T-helper 2 cell treated with Interferon-gamma antibody and Interleukin-4, amounts not matched to agents 100 ng/mL and 5 ng/mL, for 36 hours (primary cell): Measurements from ENCODE around the gene TP53RK. TPM values are rescaled to one million over a fixed set of nuclear protein-coding genes. Genes with fewer than 3 reads are reported as not detected.

Source experiments
- intact Hi-C: fragments of 100-400 bp; cut with micrococcal nuclease; formaldehyde crosslinking; loops from one replicate; pipeline ENCODE4 v1.15.1; 2023
- total RNA-seq: library from RNA; stranded (reverse); gene quantifications from 2 replicates; pipeline ENCODE4 v1.2.3, GENCODE V29; 2022

The TP53RK gene
- total RNA-seq: 15.3 and 17.2 TPM in 2 replicates

DNA sequence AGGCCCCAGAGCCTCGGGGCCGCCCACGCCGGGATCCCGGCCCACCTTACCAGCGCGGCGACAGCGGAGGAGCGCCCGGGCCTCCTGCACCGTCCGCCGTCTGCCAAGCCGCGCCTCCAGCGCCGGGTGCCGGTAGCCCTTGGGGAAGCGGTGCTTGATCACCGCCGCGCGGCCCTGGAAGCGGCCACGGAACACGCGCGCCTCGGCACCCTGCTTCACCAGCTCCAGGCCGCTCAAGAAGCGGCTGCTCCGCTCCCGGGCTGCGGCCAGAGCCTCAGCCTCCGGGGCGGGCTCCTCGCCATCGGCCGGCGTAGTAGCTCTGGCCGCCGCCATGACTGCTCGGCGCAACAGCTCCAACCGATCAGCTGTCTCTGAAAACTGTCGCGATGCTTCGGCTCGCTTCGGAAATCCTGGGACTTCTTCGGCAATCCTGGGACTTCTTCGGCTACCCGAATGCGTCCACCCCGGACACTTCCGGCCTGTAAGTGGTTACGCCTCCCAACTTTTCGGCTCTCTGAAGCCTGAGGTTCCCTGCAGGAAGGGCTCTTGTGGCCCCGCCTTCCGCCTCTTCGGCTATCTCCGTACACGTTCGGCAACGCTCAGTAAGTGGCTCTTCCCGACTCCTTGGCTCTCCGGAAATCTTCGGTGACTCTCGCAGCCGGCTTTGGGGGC lies at the start of gene TP53RK:
TSS of gene TP53RK (minus strand) at position 363 of the 672 bp plus-strand sequence. CDS start at position 333, 30 bp downstream.
- intact Hi-C loops: loop anchor here (1.0 to 10.0 kb wide), 6 partner anchors 64 to 384 kb away; partner anchors contain the start of genes CDH22 and ELMO2

DNA sequence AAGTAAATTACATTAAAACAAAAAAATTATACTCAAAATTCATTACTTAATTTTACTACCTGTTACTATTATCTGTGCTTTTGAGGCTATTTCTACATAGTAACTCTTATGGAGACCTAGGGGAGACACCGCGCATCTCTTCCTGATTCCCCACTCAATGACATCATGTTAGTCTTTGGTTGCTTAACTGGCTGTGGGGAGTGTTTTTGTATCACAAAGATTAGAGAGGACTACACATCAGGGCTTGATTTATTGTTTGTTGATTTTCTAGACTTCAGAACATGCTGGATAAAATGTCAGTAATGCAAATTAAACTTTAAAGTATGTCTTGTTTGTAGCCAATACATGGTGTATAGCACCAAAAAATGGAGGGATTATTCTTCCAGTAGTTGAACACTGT lies 46.2 kb upstream of the TP53RK start:
- intact Hi-C loops: no loop called here

DNA sequence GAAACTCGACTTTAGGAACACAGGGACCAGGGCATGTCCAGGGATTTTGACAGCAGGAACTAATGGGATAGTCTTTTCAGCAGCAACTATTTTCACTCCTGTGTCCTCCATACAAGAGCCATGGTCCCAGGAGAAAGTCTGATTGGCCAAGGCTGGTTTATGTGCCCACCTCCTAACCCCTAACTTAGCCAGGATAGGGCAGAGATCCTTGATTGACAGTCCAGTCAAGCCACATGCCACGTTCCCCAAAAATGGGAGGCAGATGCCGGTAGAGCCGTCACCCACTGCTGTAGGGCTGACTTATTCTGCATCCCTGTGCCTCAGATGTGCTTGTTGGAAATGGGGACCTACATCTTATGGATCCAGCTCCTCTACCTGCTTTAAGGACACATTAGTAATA lies 42.5 kb upstream of the TP53RK start:
- intact Hi-C loops: no loop called here

DNA sequence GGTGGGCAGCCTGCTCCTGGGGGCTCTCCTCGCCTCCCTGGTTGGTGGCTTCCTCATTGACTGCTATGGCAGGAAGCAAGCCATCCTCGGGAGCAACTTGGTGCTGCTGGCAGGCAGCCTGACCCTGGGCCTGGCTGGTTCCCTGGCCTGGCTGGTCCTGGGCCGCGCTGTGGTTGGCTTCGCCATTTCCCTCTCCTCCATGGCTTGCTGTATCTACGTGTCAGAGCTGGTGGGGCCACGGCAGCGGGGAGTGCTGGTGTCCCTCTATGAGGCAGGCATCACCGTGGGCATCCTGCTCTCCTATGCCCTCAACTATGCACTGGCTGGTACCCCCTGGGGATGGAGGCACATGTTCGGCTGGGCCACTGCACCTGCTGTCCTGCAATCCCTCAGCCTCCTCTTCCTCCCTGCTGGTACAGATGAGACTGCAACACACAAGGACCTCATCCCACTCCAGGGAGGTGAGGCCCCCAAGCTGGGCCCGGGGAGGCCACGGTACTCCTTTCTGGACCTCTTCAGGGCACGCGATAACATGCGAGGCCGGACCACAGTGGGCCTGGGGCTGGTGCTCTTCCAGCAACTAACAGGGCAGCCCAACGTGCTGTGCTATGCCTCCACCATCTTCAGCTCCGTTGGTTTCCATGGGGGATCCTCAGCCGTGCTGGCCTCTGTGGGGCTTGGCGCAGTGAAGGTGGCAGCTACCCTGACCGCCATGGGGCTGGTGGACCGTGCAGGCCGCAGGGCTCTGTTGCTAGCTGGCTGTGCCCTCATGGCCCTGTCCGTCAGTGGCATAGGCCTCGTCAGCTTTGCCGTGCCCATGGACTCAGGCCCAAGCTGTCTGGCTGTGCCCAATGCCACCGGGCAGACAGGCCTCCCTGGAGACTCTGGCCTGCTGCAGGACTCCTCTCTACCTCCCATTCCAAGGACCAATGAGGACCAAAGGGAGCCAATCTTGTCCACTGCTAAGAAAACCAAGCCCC lies 36.2 kb upstream of the TP53RK start:
- intact Hi-C loops: no loop called here

DNA sequence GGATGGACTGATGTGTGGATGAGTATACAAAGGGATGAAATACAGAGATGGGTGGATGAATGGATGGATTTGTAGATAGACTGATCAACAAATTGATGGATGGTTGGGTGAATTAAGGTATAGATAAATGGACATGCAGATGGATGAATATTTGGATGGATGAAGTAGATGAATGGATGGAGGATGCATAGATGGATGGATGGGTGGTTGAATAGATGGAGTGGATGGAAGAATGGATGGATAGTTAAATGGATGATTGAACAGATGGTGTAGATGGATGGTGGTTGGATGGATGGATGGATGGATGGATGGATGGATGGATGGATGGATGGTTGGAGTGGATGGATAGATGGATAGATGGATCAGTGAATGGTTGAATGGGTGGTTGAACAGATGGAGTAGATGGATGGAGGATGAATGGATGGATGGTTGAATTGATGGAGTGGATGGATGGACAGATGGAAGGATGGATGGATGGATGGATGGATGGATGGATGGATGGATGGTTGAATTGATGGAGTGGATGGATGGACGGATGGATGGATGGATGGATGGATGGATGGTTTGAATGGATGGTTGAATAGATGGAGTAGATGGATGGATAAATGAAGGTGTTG lies 35.2 kb upstream of the TP53RK start:
- intact Hi-C loops: no loop called here

DNA sequence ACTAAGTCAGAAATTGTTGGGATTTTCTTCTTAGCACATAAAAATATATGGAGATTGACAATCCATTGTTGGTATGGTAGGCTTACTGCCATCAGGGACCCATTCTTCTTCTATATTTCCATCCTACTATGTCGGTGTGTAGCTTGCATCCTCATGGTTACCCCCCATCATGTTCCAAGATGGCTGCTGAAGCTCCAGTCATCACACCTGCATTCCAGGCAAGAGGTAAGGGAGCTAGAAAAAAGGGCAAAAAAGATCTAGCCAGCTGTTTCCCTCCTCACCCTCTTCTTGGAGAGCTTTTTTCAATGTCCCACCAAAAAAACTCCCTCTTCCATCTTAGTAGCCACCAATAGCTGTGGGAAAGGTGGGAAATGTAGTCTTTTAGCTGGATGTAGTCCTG lies 33.8 kb upstream of the TP53RK start:
- intact Hi-C loops: no loop called here

DNA sequence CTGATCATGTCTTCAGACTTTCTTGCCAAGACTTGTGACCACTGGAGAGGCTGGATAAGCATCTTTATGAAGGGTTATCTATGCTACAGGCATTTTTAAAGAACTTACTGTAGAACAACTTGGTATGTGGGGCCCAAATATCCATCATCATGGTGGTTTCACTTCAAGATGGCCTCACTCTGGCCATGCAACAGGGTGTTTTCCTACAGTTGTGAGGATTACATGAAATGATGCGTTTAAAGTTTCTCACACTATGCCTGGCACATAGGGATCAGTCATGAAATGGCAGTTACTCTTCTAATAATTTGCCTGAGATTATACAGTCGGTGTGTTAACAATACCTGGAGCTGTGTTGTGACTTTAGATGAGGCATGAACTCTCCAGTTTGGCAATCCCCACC lies 33.2 kb upstream of the TP53RK start:
- intact Hi-C loops: no loop called here

DNA sequence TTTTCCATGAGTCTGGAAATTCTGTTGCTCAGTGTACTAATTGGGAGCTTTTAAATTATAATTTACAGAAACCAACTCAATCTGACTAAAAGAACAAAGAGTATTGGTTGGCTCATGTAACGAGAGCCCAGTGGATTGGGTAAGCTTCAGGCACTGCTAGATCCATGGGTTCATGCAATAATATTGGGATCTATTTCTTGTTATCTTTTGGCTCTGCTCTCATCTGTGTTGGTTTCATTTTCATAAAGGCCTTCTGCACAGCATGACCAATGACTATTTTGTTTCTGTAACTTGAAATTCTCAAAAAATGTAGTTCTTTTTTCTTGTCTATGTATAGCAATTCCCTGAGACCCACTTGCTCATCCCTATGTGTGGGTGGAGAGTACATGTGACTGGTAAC lies 32.2 kb upstream of the TP53RK start:
- intact Hi-C loops: no loop called here

DNA sequence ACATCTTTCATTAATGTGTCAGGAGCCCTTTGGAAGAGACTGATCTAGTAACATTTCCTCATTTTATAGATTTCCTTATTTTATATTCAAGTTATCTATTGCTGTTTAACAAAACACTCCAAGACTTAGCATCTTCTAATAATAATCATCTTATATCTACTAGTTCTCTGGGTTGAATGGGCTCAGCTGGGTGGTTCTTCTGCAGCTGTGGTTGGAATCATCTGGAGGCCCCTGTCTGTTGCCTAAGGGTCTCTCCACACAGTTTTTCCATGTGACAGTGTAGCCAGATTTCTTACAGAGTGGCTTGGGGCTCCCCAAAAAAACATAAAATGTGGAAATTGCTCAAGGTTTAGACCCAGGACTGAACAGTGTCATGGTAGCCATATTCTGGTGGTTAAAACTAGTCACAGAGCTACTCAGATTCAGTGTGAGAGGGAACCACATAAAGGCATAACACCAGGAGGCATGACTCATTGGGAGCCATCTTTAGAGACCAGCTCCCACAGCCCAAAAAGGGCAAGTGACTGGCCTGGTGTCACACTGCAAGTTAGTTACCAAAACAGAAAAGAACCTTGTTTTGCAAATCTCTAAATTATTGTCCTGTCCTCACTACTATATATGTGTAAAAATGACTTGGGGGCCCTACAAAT lies 31.7 kb upstream of the TP53RK start:
- intact Hi-C loops: no loop called here

DNA sequence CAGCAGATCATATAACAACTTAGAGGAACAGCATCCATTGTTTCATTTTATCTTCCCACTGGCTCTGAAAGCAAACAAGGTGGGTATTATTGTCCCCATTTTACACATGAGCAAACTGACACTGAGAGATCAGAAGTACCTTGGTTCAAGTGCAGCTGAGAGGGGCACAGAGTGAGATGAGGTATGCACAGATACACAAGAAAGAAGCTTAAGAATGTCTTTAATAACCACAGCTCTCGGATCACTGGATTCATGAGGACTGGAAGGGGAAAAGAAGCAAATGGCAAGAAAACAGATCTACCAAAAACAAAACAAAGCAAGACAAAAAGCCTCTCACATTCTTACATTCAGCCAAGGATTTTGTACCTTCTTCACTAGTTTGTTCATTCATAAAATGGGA lies 30.8 kb upstream of the TP53RK start:
- intact Hi-C loops: no loop called here

DNA sequence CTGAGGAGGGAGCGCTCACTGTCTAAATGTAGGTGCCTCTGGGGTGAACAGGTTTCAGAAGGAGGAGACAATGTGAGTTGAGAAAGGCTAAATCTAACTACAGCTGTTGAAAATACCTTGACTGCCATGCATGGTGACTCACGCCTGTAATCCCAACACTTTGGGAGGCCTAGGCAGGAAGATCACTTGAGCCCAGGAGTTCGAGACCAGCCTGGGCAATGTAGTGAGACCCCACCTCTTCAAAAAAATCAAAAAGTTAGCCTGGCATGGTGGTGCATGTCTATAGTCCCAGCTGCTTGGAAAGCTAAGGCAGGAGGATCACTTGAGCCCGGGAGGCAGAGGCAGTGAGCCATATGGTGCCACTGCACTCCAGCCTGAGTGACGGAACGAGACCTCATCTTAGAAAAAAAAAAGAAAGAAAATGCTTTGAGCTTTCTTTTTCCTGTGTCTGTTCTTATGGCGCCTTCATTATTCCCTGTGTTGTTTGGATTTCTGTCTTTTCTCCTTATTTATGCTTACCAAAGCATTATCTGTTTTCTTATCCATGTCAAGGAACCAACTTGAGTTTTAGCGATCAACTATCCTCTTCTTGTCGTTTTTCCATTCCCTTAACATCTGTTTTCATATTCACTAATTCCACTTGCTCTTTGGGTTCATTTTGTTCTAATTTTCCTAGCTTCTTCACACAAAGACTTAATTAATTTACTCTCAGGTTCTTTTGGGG lies 28.7 kb upstream of the TP53RK start:
- intact Hi-C loops: no loop called here

DNA sequence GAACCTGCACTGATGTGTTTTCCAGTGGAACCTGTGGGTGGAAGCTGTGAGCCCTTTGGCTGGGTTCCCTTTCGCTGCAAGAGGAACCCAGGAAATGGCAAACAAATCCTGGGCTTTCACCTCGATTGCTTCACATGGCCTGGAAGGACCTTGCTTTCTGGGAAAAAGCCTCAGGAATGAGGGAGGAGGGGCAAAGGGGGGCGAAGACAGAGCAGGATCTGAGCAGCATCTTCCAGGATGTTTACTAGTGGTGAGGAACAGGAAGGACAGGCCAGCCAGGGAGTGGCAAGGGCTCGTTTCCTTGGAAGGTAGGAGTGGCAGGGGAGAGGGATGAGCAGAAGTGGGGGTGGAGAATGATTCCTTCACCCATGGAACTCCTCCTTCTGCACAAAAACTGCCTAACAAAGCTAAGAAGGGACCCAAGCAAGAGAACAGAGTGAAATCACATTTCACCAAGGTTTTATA lies 26.1 kb upstream of the TP53RK start:
- intact Hi-C loops: no loop called here

DNA sequence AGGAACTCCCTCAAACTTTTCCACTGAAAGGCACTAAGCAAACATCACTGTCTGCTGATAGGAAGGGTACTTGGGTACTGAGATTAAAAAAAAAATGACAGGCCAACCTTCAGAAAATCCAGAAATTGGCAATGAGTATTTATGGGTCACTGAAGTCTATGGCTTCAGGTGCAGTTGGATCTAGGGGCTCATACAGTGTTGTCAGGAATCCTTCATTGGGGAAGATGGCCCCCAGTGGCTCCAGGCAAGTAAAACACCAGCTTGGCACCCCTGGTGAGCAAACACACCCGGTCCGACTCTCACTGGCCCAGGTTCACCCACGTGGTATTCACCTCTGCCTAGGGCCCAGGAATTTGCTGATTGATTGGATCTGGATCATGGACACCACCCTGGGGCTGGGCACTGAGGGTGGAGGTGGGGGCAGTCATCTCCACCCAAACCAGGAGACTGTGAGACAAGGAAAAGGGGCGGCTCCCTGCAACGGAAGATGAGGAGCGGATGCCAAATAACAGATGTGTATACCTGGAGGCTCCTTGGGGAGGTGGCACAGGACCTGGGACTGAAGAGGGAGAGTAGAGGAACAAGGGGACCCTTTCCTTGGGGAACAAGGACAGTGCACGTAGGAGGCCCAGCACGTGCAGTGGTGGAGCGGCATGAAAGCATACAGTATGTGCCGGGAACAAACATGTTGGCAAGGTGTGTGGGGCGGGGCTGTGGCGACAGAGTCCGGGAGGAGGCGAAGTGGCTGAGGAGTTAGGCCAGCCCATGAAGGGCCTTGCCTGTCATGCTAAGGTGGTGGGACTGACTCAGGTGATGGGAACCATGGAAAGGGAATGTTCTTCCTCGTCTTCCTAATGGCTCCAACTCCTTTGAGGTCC lies 25.0 kb upstream of the TP53RK start:
- intact Hi-C loops: no loop called here

DNA sequence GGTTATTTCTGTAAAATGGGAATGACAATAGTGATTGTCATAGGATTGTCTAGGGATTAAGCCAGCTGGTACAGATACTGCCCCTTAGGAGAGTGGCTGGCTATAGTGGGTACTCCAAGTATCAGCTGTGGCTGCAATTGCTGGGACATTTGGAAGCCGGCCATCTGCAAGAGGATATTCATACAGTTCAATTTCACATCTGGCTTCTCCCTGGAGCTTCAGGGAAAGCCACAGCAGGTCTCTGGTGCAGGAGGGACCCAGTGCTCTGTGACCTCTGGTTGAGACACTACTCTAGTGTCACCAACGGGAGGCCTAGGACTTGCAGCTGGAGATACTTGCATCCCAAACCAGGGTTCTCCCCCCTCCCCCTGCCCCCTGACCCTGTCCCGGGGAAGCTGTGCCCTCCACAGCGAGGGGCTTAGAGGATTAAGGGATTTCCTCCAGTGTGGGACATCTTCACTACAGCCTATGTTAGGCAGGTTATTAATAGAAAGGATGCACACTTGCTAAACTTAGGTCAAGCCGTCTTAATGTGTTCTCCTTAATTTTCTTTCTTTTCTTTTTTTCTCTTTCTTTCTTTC lies 22.9 kb upstream of the TP53RK start:
- intact Hi-C loops: no loop called here

DNA sequence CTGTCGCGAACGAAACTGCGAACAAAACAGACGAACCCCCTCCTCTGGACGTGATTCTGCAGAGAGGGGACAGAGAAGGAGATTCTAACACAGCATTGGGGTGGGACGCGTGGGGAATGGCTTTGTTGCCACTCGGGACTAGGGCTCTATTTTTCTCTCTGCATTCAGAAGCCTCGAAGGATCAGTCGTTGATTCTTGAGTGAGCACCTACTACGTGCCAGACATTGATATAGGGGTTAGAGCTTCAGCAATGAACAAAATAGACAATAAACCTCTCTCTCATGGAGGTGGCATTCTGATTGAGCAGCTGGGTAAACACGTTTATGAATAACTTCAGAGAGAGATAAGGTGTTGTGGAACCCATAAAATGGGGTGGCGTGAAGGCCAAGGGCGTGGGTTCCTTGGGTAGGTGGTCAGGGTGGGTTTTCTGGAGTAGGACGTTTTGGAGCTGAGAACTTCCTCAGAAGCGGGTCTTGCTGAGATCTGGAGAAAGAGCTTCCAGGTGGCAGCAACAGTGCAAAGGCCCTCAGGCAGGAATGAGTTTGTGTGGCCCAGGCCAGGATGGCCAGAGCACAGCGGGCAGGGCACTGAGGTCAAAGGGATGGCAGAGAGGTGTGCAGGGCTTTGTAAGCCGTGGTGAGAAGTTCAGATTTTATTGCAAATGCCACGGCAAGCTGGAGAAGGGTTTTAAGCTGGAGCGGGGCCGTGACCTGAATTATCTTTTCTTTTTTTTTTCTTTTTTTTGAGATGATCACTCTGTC lies 21.1 kb upstream of the TP53RK start:
- intact Hi-C loops: no loop called here

DNA sequence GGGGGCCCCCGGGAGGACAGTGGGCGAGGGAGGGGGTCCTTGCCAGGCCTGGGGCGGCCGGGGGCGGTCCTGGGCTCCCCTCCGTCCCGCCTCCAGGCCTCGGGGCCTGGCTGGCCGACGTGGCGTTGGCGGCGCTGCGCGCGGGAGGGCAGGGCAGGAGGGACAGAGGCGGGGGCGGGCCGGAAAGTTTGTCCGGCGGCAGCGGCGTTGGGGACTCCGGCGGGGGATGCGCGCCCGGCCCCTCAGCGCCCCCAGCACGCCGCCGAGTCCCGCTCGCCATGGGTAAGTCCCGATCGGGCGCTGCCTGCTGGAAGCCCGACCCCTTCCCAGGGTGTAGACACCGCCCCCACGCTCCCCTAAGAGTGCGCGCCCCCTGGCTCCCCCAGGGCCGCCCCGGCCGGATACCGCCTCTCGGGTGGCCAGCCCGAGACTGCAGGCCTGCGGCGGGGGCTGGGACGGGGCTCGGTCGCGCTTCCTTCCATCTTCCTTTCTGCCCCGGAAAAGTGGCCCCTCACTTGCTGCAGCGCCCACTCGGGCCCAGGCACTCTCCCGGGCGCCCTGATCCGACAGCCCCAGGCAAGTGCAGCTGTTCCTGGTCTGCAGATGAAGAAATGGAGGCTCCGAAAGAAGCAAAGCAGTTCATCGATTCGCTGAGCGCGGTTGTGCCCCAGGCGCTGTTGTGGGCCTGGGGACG lies 20.4 kb upstream of the TP53RK start, which contains the start of gene SLC2A10:
TSS of gene SLC2A10 (plus strand) at position 191 of the 694 bp plus-strand sequence. CDS start at position 279, 88 bp downstream.
- intact Hi-C loops: no loop called here

DNA sequence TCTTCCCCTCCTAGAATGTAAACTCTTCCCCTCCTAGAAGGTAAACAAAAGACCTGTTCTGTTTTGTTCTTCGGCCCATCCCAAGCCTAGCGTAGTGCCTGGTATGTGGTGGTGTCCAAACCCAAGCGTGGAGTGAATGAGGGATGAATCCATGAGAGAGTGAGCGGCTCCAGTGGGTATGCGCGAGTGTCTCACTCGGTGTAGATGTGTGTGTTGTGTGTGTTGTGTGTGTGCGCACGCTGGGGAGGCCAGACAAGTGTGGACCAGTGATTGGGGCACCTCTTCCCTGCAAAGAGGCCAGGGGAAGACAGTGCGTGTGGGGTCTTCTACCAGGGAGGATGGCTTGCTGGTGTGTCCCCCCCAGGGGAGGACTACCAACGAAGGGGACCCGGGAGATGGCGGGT lies 19.8 kb upstream of the TP53RK start:
- intact Hi-C loops: no loop called here
